K562 (cell line): Measurements from ENCODE around the gene EPHA10. TPM values are rescaled to one million over a fixed set of nuclear protein-coding genes. Genes with fewer than 3 reads are reported as not detected.

ENCODE experiments used
- CHD2 ChIP-seq: IDR thresholded peaks from 2 replicates; pipeline ENCODE4 v1.6.1; 2011; ENCODE audit warnings: low read depth, low read length
- FOS ChIP-seq: IDR thresholded peaks from 3 replicates; pipeline ENCODE4 v1.6.1; 2011; ENCODE audit not compliant: insufficient read length; ENCODE audit errors: extremely low read depth
- POLR2G ChIP-seq: fragments of 200-400 bp; formaldehyde crosslinking; IDR thresholded peaks from 2 replicates; pipeline ENCODE4 v1.6.1; 2017; ENCODE audit warnings: low read depth, mild to moderate bottlenecking, antibody characterized with exemption, low read length, moderate library complexity
- RBM15 ChIP-seq: fragments of 200-400 bp; formaldehyde crosslinking; IDR thresholded peaks from 2 replicates; pipeline ENCODE4 v1.6.1; 2018; ENCODE audit warnings: mild to moderate bottlenecking, low read length, moderate library complexity; ENCODE audit not compliant: insufficient read depth
- TCF7L2 ChIP-seq: fragments of 150-350 bp; IDR thresholded peaks from 2 replicates; pipeline ENCODE4 v1.6.1; 2016; ENCODE audit warnings: low read depth, mild to moderate bottlenecking, low read length, moderate library complexity
- polyA plus RNA-seq, 8 experiments: library from polyadenylated mRNA; depleted of rRNA in 4 of 8; stranded (reverse) in 5 of 8; unstranded in 3 of 8; fragments of >200 nt; fragmentation: Nextera tagmentation in 2 of 8; fragmentation: Illumina TruSeq in 1 of 8; extraction: Ambion mirVana in 2 of 8; extraction: Trizol in 1 of 8; gene quantifications; 2 replicates each; pipeline versions ENCODE4 v1.2.1 to v1.2.3, GENCODE V29; 2011 to 2014; ENCODE audit warnings: inconsistent platforms in 1 of 8, missing spikeins in 1 of 8
- total RNA-seq, 7 experiments: library from RNA; depleted of rRNA in 6 of 7; stranded (reverse); fragments of >200 nt in 6 of 7; fragmentation: Illumina TruSeq in 2 of 7; extraction: Trizol in 2 of 7; gene quantifications; 2 replicates each; pipeline versions ENCODE4 v1.2.1 to v1.2.3, GENCODE V29; 2011 to 2021; ENCODE audit warnings: low replicate concordance in 1 of 7
- TF ChIP-seq, protein P1 (sequence below): fragments of 450-650 bp; IDR thresholded peaks from 2 replicates; pipeline ENCODE4 v1.6.1; 2016; ENCODE audit warnings: mild to moderate bottlenecking, moderate library complexity
- TF ChIP-seq, protein P2 (sequence below), 2 experiments: IDR thresholded peaks; 2 replicates each; pipeline ENCODE4 v1.6.1; 2011; ENCODE audit warnings: borderline replicate concordance in 1 of 2, control low read depth in 1 of 2, low read depth in 1 of 2, low read length in 1 of 2, mild to moderate bottlenecking in 1 of 2, mixed read lengths in 1 of 2, moderate library complexity in 1 of 2; ENCODE audit not compliant: insufficient read depth in 1 of 2, insufficient read length in 1 of 2, poor library complexity in 1 of 2, severe bottlenecking in 1 of 2; ENCODE audit errors: extremely low read depth in 1 of 2
- TF ChIP-seq, protein P3 (sequence below): fragments of 450-650 bp; IDR thresholded peaks from 2 replicates; pipeline ENCODE4 v1.6.1; 2016
- TF ChIP-seq, protein P4 (sequence below): fragments of 450-650 bp; formaldehyde crosslinking; IDR thresholded peaks from 2 replicates; pipeline ENCODE4 v1.4.0; 2020; ENCODE audit warnings: mild to moderate bottlenecking, moderate library complexity

EPHA10 gene
- total and polyA plus RNA-seq, 9 of the 15 experiments (the other 6 are each of a cell fraction or from before 2014, with no cell fraction given) = 0.03 TPM; not detected in 8

DNA sequence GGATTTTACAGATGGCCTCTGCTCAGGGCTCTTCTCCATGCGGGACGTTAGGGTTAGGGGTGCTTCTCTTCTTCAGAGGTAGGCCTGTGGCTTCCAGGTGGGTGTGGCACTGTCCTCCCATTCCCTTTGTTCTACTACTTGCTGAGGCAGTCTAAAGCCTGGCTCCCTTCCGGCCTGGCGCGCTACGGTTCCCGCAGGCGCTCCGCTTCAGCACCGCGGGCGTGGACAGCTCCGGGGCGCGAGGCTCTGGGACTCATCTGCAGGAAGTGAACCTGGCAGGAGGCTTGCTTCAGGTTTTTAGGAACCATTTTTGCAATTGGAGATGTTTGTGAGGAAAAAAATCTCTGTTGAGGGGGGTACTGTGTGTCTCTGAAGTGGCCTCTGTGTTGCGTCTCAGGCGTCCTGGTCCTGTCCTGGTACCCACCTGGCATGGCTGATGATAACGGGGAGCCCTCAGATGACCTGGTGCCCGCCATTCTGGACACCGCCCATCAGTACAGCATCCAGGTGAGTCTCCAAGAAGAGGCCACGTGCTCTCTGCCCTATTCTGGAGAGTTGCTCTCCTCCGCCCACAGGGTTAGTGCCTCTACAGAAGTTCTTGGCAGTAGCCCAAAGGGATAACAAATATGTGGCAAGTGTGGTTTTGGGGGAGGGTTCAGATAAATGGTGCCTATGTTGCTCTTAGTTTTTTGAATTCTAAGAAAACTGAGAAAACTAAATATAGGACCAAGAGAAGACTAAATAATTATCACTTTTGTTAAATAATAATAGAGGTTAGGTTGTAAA, 30.6 kb upstream of the EPHA10 start (continued):
- TF ChIP-seq, protein P1, sequence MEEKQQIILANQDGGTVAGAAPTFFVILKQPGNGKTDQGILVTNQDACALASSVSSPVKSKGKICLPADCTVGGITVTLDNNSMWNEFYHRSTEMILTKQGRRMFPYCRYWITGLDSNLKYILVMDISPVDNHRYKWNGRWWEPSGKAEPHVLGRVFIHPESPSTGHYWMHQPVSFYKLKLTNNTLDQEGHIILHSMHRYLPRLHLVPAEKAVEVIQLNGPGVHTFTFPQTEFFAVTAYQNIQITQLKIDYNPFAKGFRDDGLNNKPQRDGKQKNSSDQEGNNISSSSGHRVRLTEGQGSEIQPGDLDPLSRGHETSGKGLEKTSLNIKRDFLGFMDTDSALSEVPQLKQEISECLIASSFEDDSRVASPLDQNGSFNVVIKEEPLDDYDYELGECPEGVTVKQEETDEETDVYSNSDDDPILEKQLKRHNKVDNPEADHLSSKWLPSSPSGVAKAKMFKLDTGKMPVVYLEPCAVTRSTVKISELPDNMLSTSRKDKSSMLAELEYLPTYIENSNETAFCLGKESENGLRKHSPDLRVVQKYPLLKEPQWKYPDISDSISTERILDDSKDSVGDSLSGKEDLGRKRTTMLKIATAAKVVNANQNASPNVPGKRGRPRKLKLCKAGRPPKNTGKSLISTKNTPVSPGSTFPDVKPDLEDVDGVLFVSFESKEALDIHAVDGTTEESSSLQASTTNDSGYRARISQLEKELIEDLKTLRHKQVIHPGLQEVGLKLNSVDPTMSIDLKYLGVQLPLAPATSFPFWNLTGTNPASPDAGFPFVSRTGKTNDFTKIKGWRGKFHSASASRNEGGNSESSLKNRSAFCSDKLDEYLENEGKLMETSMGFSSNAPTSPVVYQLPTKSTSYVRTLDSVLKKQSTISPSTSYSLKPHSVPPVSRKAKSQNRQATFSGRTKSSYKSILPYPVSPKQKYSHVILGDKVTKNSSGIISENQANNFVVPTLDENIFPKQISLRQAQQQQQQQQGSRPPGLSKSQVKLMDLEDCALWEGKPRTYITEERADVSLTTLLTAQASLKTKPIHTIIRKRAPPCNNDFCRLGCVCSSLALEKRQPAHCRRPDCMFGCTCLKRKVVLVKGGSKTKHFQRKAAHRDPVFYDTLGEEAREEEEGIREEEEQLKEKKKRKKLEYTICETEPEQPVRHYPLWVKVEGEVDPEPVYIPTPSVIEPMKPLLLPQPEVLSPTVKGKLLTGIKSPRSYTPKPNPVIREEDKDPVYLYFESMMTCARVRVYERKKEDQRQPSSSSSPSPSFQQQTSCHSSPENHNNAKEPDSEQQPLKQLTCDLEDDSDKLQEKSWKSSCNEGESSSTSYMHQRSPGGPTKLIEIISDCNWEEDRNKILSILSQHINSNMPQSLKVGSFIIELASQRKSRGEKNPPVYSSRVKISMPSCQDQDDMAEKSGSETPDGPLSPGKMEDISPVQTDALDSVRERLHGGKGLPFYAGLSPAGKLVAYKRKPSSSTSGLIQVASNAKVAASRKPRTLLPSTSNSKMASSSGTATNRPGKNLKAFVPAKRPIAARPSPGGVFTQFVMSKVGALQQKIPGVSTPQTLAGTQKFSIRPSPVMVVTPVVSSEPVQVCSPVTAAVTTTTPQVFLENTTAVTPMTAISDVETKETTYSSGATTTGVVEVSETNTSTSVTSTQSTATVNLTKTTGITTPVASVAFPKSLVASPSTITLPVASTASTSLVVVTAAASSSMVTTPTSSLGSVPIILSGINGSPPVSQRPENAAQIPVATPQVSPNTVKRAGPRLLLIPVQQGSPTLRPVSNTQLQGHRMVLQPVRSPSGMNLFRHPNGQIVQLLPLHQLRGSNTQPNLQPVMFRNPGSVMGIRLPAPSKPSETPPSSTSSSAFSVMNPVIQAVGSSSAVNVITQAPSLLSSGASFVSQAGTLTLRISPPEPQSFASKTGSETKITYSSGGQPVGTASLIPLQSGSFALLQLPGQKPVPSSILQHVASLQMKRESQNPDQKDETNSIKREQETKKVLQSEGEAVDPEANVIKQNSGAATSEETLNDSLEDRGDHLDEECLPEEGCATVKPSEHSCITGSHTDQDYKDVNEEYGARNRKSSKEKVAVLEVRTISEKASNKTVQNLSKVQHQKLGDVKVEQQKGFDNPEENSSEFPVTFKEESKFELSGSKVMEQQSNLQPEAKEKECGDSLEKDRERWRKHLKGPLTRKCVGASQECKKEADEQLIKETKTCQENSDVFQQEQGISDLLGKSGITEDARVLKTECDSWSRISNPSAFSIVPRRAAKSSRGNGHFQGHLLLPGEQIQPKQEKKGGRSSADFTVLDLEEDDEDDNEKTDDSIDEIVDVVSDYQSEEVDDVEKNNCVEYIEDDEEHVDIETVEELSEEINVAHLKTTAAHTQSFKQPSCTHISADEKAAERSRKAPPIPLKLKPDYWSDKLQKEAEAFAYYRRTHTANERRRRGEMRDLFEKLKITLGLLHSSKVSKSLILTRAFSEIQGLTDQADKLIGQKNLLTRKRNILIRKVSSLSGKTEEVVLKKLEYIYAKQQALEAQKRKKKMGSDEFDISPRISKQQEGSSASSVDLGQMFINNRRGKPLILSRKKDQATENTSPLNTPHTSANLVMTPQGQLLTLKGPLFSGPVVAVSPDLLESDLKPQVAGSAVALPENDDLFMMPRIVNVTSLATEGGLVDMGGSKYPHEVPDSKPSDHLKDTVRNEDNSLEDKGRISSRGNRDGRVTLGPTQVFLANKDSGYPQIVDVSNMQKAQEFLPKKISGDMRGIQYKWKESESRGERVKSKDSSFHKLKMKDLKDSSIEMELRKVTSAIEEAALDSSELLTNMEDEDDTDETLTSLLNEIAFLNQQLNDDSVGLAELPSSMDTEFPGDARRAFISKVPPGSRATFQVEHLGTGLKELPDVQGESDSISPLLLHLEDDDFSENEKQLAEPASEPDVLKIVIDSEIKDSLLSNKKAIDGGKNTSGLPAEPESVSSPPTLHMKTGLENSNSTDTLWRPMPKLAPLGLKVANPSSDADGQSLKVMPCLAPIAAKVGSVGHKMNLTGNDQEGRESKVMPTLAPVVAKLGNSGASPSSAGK = peak; percentile 41
- TF ChIP-seq, protein P2, sequence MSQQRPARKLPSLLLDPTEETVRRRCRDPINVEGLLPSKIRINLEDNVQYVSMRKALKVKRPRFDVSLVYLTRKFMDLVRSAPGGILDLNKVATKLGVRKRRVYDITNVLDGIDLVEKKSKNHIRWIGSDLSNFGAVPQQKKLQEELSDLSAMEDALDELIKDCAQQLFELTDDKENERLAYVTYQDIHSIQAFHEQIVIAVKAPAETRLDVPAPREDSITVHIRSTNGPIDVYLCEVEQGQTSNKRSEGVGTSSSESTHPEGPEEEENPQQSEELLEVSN (IDR thresholded peaks at IDR 0.05; ENCODE audit: borderline replicate concordance in 1 of 2, extremely low read depth in 1 of 2, insufficient read depth in 1 of 2, insufficient read length in 1 of 2, low read depth in 1 of 2, low read length in 1 of 2, poor library complexity in 1 of 2, severe bottlenecking in 1 of 2) = peak; percentile 25 to 80
- TF ChIP-seq, protein P3, sequence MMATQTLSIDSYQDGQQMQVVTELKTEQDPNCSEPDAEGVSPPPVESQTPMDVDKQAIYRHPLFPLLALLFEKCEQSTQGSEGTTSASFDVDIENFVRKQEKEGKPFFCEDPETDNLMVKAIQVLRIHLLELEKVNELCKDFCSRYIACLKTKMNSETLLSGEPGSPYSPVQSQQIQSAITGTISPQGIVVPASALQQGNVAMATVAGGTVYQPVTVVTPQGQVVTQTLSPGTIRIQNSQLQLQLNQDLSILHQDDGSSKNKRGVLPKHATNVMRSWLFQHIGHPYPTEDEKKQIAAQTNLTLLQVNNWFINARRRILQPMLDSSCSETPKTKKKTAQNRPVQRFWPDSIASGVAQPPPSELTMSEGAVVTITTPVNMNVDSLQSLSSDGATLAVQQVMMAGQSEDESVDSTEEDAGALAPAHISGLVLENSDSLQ = no peak
- TF ChIP-seq FOS (no peak), CHD2 (no peak), POLR2G (no peak), RBM15 (no peak), TCF7L2 (no peak)
- TF ChIP-seq, protein P4, sequence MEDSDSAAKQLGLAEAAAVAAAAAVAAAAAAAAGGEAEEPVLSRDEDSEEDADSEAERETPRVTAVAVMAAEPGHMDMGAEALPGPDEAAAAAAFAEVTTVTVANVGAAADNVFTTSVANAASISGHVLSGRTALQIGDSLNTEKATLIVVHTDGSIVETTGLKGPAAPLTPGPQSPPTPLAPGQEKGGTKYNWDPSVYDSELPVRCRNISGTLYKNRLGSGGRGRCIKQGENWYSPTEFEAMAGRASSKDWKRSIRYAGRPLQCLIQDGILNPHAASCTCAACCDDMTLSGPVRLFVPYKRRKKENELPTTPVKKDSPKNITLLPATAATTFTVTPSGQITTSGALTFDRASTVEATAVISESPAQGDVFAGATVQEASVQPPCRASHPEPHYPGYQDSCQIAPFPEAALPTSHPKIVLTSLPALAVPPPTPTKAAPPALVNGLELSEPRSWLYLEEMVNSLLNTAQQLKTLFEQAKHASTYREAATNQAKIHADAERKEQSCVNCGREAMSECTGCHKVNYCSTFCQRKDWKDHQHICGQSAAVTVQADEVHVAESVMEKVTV (CRISPR knock-in tag) = no peak
